Measurements from ENCODE around the gene TH.
A peak's percentile ranks its signal among the peaks of the same experiment; 100 is the strongest.

TH gene

GRCh38 chr11:2191883-2192282 lies 20.3 kb upstream of the TH start:
- in situ Hi-C loops (cut with HindIII; ENCODE audit: low sequenced_read_pairs) = no loop called here

DNA sequence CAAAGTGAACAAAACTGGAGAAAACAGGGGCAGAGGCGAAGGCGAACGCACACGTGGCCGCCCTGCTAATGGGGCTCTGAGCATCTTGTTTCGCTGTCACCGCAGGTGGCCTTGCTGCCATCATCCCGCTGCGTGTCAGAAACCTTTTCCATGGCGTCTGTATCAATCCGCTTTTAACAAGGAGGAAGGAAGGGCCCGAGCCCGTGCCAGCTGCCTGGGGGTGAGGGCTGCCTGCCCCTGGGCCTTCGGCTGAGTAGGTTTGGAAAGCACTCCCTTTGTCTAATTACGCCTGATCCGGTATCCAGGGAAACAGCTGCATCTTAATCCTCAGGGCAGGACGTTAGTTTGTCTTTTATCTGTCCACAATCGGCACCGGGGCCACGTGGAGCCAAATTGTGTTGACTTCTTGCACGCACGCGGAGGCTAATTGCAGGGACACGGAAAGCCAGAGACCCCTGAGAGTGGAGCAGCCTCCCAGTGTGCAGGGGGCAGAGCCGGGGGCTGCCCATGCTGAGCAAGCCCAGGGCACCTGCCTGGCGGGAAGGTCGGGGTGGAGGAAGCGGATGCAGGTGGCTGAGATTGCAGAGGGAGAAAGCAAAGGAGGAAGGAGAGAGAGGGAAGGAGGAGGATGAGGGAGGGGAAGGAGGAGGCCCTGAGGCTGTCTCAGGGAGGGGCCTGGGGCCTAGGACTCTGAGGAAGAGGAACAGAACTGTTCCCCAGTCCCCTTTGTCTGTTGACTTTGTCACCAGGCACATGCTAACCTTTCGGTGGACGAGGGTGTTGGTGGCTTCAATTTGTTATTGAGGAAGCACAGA lies 19.2 kb upstream of the TH start:
- no peak overlapping the region for H3K4me3 ChIP-seq (ENCODE audit: low read depth, low read length)
- DNase-seq (ENCODE audit: low read depth) = no peak
- in situ Hi-C loops (cut with HindIII; ENCODE audit: low sequenced_read_pairs) = no loop called here
- TF ChIP-seq CTCF (IDR thresholded peaks at IDR 0.05; ENCODE audit: low read depth, low read length, missing control alignments) = no peak

More at GRCh38 chr11:2191883-2192282, 20.3 kb upstream of the TH start:
- TF ChIP-seq CTCF (IDR thresholded peaks at IDR 0.05; ENCODE audit: low read depth, low read length, missing control alignments) = no peak
- H3K4me3 ChIP-seq (ENCODE audit: low read depth, low read length) = no peak overlapping the region
- DNase-seq (ENCODE audit: low read depth) = no peak

DNA sequence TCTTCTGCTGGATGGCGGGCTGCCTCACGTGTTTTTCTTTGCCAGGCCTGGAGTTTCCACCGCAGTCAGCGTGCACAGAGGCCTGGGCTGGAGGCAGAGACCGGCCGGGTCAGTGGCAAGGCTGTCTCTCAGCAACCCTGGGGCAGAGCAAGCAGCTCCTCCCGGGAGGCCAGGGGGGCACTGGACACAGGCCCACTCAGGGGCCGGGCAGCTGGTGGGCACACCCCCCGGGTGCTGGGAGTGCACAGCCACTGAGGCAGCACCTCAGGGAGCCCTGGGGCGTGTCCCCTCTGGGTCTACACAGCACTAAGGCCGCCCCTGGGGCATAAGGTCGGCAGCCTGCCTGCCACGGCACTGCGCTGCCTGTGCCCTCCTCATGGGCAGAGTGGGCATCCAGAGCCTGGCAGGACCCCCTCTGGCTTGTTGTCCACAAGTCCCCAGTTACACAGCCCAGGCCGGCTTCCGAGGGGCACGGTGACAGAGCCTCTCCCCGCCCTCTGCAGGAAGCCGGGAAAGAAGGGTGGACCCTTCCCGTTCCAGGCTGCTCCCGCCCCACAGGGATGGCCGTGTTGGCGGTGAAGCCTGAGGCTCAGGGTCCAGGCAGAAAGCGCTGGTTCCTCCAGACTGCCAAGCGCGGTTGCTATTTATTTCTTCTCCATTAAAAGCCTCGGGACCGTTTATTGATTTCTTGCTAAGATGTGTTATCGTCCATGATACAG lies 18.5 kb upstream of the TH start:
- no peak overlapping the region for H3K4me3 ChIP-seq (ENCODE audit: low read depth, low read length)
- no peak for DNase-seq (ENCODE audit: low read depth)
- in situ Hi-C loops (cut with HindIII; ENCODE audit: low sequenced_read_pairs) = no loop called here
- no peak for TF ChIP-seq CTCF (IDR thresholded peaks at IDR 0.05; ENCODE audit: low read depth, low read length, missing control alignments)

DNA sequence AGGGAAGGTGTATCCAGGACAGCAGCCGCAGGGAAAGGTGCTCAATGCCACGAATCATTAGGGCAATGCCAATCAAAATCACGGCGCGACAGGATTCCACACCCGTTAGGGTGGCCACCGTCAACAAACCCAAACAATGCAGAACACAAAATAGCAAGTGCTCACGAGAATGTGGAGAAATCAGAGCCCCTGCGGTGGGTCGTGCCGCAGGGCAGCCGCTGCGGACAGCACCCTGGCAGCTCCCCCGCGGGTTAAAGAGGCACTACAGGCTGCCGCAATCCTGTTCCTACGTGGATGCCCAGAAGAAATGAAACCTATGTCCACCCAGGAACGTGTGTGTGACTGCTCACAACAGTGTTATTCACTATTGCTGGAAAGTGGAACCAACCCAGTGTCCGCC lies 17.1 kb upstream of the TH start:
- DNase-seq (ENCODE audit: low read depth) = no peak
- in situ Hi-C loops (cut with HindIII; ENCODE audit: low sequenced_read_pairs) = no loop called here
- H3K4me3 ChIP-seq (ENCODE audit: low read depth, low read length) = no peak overlapping the region
- TF ChIP-seq CTCF (IDR thresholded peaks at IDR 0.05; ENCODE audit: low read depth, low read length, missing control alignments) = no peak

DNA sequence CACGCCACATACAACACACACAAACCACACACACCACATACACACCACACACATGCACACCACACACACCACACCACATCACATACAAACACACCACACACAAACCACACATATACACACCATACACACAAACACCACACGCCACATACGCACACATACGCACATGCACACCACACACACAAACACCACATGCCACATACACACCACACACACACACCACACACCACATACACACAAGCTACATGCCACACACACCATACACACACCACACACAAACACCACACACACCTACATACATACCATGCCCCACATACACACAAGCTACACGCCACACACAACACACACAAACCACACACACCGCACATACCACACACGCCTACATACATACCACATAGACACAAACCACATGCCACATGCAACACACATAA lies 15.7 kb upstream of the TH start:
- H3K4me3 ChIP-seq (ENCODE audit: low read depth, low read length) = no peak overlapping the region
- in situ Hi-C loops (cut with HindIII; ENCODE audit: low sequenced_read_pairs) = no loop called here
- no peak for DNase-seq (ENCODE audit: low read depth)
- no peak for TF ChIP-seq CTCF (IDR thresholded peaks at IDR 0.05; ENCODE audit: low read depth, low read length, missing control alignments)

DNA sequence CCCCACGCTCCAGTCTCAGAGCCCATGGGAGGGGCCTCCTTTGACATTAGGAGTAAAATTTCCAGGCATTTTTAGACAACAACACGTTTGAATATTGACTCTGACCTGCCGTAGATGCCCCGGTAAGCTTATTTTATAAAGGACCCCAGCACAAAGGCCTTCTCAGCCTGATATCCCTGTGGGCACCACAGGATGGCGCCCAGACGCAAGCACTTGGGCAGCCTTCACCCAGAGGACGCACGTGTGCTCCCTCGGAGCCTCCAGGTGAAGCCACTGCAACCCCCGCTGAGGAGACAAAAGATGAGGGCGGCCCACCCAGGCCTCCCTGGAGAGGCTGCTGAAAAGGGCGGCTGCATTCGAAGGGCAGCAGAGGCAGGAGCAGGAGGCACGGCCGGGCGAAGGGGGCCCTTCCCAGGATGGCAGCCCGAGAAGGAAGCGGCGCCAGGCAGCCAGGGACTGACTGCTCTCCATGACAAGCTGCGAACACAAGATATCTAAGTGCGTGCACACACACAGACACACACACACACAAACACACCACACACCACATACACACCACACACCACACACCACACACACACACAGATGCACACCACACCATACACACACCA lies 15.2 kb upstream of the TH start:
- DNase-seq (ENCODE audit: low read depth) = no peak
- in situ Hi-C loops (cut with HindIII; ENCODE audit: low sequenced_read_pairs) = no loop called here

More for the DNA sequence above, 15.2 kb upstream of the TH start:
- peak; percentile 52 for TF ChIP-seq CTCF (IDR thresholded peaks at IDR 0.05; ENCODE audit: low read depth, low read length, missing control alignments)
- no peak overlapping the region for H3K4me3 ChIP-seq (ENCODE audit: low read depth, low read length)

Measured in astrocyte of the cerebellum (primary cell).